HTERT RPE-1 (cell line): ENCODE results near the gene C4BPA.

Source experiments
- in situ Hi-C: fragments of 300-500 bp; cut with MboI; formaldehyde crosslinking; loops from 4 replicates; pipeline ENCODE4 v1.14.3; 2020; ENCODE audit warnings: low sequenced_read_pairs

Gene C4BPA

GRCh38 chr1:207179036-207179435 is 75.0 kb downstream of the C4BPA start:
- in situ Hi-C loops: no loop called here

- in situ Hi-C loops: no loop called here
These were observed 77.8 kb downstream of the C4BPA start for GRCh38 chr1:207181847-207182246.

- in situ Hi-C loops: no loop called here
These were observed 82.5 kb downstream of the C4BPA start for GRCh38 chr1:207186503-207186902.

DNA sequence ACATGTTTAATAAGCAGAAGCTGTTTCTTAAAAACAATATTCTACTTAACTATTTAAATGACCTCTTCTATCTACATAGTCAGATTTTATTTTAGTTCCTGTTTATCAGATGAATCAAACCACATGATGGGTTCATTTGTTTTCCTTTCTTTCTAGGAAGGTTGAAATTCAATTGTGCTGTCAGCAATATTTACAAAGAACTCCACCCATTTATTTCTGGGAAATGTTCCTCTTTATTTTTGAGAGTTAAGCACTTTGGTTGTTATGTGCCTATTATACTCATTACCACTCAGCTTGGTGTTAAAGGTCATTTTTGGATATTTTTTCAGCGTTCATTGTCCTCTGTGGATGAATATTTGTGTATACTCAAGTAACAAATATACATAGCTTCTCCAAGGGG is 84.9 kb downstream of the C4BPA start:
- in situ Hi-C loops: no loop called here

GRCh38 chr1:207191061-207191460 is 87.0 kb downstream of the C4BPA start:
- in situ Hi-C loops: no loop called here

- in situ Hi-C loops: no loop called here
These were observed 87.7 kb downstream of the C4BPA start for GRCh38 chr1:207191776-207192175.

- in situ Hi-C loops: no loop called here
These were observed 90.2 kb downstream of the C4BPA start for GRCh38 chr1:207194197-207194596.
